Measurements from ENCODE around the gene PPP1R37. TPM values are rescaled to one million over a fixed set of nuclear protein-coding genes. Genes with fewer than 3 reads are reported as not detected.

PPP1R37 gene
- total and polyA plus RNA-seq, 2 of the 13 experiments (the other 11 are each of a cell fraction or from before 2014, with no cell fraction given) = 9.0 to 14.3 TPM

- TF ChIP-seq ZKSCAN5 (CRISPR knock-in tag; IDR thresholded peaks at IDR 0.05) = no peak
- TF ChIP-seq BHLHE40 (IDR thresholded peaks at IDR 0.05; ENCODE audit: low read length) = peak; percentile 95
- TF ChIP-seq THAP9 (CRISPR knock-in tag; IDR thresholded peaks at IDR 0.05; ENCODE audit: borderline replicate concordance) = no peak
- no peak for TF ChIP-seq CREB3 (CRISPR knock-in tag; IDR thresholded peaks at IDR 0.05)
- TF ChIP-seq TBX2 (CRISPR knock-in tag; IDR thresholded peaks at IDR 0.05; ENCODE audit: borderline replicate concordance) = peak; percentile 91
- peak; percentile 77 for TF ChIP-seq SIN3A (IDR thresholded peaks at IDR 0.05; ENCODE audit: borderline replicate concordance, low read depth, low read length)
- TF ChIP-seq ZBTB20 (CRISPR knock-in tag; IDR thresholded peaks at IDR 0.05; ENCODE audit: borderline replicate concordance, low read depth) = no peak
- no peak for TF ChIP-seq AKNA (CRISPR knock-in tag; IDR thresholded peaks at IDR 0.05; ENCODE audit: borderline replicate concordance)
- TF ChIP-seq AGO2 (optimal IDR thresholded peaks at IDR 0.05; ENCODE audit: low read depth, low read length) = no peak
- 0 out of 2 replicates have a peak, but pooled peaks have one; percentile 31 for TF ChIP-seq NFKB2 (CRISPR knock-in tag; IDR thresholded peaks at IDR 0.05; ENCODE audit: borderline replicate concordance)
- TF ChIP-seq E2F5 (CRISPR knock-in tag; conservative IDR thresholded peaks at IDR 0.05) = no peak
- peak; percentile 50; the same call in 1 of the 2 replicates for TF ChIP-seq NR2F6 (IDR thresholded peaks at IDR 0.05)
- TF ChIP-seq NR2F6 (CRISPR knock-in tag; IDR thresholded peaks at IDR 0.05) = peak; percentile 82
- TF ChIP-seq ZNF333 (CRISPR knock-in tag; IDR thresholded peaks at IDR 0.05; ENCODE audit: borderline replicate concordance) = no peak
- no peak for TF ChIP-seq ZNF761 (CRISPR knock-in tag; conservative IDR thresholded peaks at IDR 0.05)
- peak; percentile 87 for TF ChIP-seq HOXA3 (CRISPR knock-in tag; IDR thresholded peaks at IDR 0.05)
- TF ChIP-seq HMG20A (CRISPR knock-in tag; IDR thresholded peaks at IDR 0.05; ENCODE audit: borderline replicate concordance) = peak; percentile 73; the same call in 1 of the 2 replicates
- no peak for TF ChIP-seq MZF1 (CRISPR knock-in tag; IDR thresholded peaks at IDR 0.05; ENCODE audit: borderline replicate concordance)
- no peak for TF ChIP-seq THAP7 (CRISPR knock-in tag; IDR thresholded peaks at IDR 0.05)
- peak; percentile 78 for TF ChIP-seq DMAP1 (CRISPR knock-in tag; IDR thresholded peaks at IDR 0.05)
Observed at GRCh38 chr19:45045671-45046353, 47.2 kb upstream of the PPP1R37 start (continued).

Data from HepG2 (cell line).